Measurements from ENCODE around the gene AADAC.

The AADAC gene

DNA sequence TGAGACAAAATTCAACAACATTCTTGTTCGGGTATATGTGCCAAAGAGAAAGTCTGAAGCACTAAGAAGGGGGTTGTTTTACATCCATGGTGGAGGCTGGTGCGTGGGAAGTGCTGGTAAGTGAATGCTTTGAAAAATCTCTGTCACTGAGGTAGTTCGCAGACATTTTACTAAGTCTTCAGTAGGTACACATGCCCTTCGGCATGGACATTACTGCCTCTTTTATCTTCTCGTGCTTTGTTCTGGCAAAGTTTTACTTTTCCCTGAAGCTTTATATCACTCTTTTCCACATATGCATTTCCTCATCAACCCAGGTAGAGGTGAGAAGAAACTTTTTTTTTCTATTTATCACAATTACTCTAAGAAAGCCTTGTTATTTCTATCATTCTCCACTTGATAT is 3.6 kb downstream of the AADAC start:
- no peak for TF ChIP-seq CTCF (IDR thresholded peaks at IDR 0.05; ENCODE audit: low read depth, low read length)
- no peak for DNase-seq (ENCODE audit: extremely low read depth, low read depth)

- DNase-seq (ENCODE audit: extremely low read depth, low read depth): no peak
- no peak for TF ChIP-seq CTCF (IDR thresholded peaks at IDR 0.05; ENCODE audit: low read depth, low read length)
Measured at GRCh38 chr3:151818361-151818760, 4.4 kb downstream of the AADAC start.

DNA sequence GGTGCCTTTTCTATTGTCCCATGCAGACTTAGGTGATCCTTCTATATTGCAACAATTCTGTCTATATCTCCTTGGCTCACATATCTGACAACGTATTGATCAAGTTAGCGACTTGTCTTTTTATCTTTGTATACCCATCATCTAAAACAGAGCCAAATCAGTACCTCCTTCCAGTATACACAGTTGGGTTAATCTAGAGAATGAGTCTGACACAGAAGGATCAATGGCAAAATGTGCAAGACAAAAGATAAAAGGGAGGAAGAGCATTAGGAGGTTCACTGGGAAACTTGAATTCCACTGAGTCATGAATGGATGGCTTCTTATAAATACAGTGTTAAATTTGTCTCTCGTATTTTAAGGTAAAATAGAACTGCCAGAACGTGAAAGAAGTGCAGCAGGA is 6.0 kb downstream of the AADAC start:
- no peak for TF ChIP-seq CTCF (IDR thresholded peaks at IDR 0.05; ENCODE audit: low read depth, low read length)
- DNase-seq (ENCODE audit: extremely low read depth, low read depth): no peak

GRCh38 chr3:151827816-151828215 is 13.9 kb downstream of the AADAC start:
- DNase-seq (ENCODE audit: extremely low read depth, low read depth): no peak
- no peak for TF ChIP-seq CTCF (IDR thresholded peaks at IDR 0.05; ENCODE audit: low read depth, low read length)

DNA sequence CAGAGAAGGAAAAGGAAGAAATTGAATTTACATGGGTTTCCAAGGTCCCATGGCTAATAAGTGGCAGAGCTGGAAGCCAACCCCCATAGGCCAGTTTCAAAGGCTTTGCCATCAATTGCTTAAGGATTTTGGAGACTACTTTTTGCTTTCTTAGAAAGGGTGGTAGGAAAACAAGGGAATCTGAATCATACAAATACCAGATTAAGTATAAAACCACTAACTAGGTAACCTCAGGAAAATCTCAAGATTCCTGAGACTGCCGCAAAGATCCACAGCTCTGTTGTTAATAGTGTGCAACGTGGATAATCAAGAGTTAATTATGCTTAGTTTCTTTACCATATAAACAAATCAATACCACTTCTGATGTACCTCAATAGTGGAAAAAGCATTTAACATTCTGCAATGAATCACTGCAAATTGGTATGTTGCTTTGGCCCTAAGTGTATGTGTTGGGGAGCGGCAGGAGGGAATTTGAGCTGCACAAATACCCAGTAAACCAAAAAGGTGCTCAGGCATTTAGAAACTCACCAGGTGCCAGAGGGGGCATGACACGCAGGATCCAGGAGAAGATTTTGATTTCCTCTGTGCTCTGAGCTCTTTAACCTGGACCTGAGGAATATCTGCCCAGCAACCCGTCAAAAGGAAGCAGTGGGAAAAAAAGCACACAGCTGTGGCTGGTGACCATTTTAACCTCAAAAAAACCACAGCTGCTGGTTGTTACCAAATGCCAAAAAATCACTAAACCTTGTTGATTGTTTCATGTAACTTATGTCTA is 22.0 kb downstream of the AADAC start:
- DNase-seq (ENCODE audit: extremely low read depth, low read depth): no peak
- TF ChIP-seq CTCF (IDR thresholded peaks at IDR 0.05; ENCODE audit: low read depth, low read length): no peak

DNA sequence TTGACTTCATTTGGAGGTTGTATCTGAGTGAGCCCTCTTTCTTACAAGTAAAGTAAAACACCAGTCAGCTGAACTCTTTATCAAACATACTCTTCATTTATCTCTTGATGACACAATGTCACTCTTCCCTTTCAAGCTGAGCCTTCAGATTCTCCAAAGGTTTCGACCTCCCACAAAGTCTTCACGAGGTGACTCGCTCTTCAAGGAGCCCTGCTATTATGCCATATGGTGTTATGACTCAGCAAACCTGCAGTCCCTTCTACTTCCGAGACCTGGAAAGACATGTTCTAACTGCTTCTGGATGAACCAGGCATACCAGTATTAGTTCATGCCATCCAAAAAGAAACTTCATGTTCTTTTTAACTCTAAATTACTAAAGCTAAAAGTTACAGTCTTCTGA is 23.1 kb downstream of the AADAC start:
- DNase-seq (ENCODE audit: extremely low read depth, low read depth): no peak
- no peak for TF ChIP-seq CTCF (IDR thresholded peaks at IDR 0.05; ENCODE audit: low read depth, low read length)

- DNase-seq (ENCODE audit: extremely low read depth, low read depth): peak; percentile 69
- peak; percentile 79 for TF ChIP-seq CTCF (IDR thresholded peaks at IDR 0.05; ENCODE audit: low read depth, low read length)
Measured at GRCh38 chr3:151838574-151839312, 24.8 kb downstream of the AADAC start.

All from AG09319 (cell line).